ENCODE data around the gene NF2.
"Not testable (repeated sequence)": the region's sequence is repeated elsewhere in the genome, so short reads cannot be mapped to it uniquely, and the experiment has no call there.

NF2 gene

DNA sequence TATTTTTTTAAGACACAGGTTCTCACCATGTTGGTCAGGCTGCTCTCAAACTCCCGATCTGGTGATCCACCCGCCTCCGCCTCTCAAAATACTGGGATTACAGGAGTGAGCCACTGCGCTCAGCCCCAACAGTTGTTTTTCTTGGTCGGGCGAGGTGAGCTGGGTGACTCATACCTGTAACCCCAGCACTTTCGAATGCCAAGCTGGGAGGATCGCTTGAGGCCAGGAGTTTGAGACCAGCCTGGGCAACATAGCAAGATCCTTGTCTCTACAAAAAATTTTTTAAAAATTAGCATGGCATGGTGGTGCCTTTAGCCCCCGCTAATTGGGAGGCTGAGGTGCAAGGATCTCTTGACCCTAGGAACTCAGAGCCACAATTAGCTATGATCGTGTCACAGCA lies 7.0 kb upstream of the NF2 start:
- DNase-seq (ENCODE audit: low read depth): no peak

DNA sequence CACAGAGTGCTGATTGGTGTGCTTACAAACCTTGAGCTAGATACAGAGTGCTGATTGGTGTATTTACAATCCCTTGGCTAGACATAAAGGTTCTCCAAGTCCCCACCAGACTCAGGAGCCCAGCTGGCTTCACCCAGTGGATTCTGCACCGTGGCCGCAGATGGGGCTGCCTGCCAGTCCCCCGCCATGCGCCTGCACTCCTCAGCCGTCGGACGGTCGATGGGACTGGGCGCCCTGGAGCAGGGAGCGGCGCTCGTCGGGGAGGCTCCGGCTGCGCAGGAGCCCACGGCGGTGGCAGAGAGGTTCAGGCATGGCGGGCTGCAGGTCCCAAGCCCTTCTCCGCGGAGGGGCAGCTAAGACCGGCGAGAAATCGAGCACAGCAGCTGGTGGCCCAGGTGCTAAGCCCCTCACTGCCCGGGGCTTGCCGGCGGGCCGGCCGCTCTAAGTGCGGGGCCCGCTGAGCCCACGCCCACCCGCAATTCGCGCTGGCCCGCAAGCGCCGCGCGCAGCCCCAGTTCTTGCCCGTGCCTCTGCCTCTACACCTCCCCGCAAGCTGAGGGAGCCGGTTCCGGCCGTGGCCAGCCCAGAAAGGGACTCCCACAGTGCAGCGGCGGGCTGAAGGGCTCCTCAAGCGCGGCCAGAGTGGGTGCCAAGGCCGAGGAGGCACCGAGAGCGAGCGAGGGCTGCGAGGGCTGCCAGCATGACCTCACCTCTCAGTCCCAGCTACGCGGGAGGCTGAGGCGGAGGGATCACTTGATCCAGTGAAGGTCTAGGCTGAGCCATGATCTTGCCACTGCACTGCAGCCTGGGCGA lies 5.4 kb upstream of the NF2 start:
- not testable (repeated sequence) for DNase-seq (ENCODE audit: low read depth)

DNA sequence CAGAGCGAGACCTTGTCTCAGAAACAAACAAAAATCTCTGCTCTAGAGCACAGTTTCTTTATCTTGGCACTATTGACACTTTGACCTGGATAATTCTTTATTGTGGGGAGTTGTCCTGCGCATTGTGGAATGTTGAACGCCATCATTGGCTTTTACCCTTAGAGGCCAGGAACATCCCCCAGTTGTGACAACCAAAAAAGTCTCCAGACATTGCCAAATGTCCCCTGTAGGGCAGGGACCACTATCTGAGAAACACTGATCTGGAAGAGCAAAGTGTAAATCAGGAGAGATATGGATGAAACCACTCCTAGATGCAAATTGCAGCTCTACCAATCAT lies 4.8 kb upstream of the NF2 start:
- no peak for DNase-seq (ENCODE audit: low read depth)

DNA sequence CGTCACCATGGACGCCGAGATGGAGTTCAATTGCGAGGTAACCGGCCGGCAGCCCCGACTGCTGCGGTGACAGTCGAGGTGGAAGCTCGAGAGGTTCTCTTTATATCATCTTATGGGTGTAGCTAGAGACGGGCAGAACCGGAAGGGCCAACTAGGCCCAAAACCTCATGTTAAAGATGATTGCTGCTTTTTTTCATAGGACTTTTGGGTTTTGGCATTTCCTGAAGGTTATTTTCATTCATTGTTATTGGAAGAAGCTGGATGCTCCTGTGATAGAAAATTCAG lies 585 bp downstream of the NF2 start:
- no peak for DNase-seq (ENCODE audit: low read depth)

DNA sequence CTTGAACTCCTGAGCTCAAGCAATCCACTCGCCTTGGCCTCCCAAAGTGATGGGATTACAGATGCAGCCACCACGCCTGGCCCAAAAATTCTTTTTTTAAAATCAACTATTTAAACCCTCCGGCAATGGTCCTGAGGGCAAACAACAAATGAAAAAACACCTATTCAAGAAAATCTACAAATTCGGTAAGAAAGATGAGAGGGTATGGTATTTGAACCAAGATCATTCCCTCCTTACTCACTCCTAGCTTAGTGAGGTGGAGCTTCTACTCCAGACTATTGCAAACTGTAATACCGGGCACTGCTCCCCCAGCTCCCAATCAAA lies 2.1 kb downstream of the NF2 start:
- DNase-seq (ENCODE audit: low read depth): no peak

DNA sequence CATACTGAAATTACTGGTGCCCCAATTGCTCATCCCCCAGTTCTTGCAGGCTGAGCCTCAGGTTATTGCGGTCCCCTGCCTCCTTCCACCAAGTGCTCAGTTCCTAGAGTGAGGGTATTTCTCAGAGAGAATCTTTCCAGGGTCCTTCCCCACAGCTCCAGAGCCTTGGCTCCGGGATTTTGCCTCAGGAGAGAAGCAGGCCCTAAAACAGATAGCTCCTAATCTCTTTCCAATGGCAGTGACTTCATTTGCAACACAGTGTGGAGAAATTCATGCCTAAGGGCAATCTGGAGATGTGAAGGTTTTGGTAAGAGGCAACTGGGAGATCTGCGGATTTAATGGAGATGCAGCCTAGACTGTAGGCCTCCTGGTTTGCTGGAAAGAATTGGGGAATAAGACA lies 2.9 kb downstream of the NF2 start:
- no peak for DNase-seq (ENCODE audit: low read depth)

DNA sequence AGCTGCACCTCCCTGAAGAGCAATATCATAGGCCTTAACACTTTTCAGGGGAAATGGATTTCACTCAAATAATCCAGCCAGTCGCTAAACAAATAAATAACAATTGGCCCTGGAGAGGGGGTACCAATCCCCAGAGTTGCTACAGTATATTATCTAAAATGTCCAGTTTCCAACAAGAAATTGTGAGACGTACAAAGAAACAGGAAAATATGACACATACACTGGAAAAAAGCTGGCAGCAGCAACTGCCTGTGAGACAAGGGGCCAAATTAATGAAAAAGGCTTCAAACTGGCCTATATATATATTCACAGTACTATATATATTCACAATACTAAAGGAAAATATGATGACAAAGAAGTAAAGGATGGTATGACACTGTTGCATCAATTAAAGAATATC lies 4.0 kb downstream of the NF2 start:
- no peak for DNase-seq (ENCODE audit: low read depth)

DNA sequence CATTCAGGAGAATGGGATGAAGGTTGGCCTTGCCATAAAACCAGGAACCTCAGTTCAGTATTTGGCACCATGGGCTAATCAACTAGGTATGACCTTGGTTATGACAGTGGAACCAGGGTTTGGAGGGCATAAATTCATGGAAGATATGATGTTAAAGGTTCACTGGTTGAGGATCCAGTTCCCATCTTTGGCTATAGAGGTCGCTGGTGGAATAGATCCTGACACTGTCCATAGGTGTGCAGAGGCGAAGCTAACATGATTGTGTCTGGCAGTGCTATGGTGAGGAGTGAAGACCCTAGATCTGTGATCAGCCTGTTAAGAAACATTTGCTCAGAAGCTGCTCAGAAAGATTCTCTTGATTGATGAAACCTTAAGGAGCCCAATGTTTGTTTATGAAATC lies 5.7 kb downstream of the NF2 start:
- no peak for DNase-seq (ENCODE audit: low read depth)

DNA sequence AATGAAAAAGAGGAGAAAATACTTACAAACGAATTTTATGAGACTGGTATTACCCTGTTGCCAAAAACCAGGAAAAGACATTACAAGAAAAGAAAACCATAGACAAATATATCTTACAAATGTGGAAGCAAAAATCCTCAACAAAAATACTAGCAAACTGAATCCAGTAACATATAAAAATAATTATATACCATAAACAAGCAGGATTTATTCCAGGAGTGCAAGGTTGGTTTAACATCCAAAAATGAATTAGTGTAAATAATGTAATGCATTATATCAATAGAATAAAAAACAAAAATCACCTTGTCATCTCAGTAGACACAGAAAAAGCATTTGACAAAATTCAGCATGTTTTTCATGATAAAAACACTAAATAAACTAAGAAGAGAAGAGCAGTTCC lies 7.3 kb downstream of the NF2 start:
- DNase-seq (ENCODE audit: low read depth): no peak

DNA sequence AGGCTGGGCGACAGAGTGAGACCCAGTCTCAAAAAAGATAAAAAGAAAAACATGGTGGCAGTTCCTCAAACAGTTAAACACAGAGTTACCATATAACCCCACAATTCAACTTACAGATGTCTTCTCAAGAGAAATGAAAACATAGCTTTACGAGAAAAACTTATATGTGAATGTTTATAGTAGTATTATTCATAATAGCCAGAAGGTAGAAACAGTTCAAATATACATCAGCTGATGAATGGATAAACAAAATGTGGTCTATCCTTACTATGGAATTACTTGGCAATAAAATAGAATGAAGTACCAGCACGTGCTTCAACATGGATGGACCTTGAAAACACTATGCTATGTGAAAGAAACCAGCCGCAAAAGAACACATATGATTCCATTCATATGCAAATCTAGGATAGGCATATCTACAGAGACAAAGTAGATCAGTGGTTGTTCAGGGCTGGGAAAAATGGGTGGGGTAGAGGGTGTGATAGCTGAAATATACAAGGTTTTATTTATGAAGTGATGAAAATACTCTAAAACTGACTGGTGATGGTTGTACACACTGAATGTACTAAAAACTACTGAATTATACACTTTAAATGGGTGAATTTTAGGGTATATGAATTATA lies 12.4 kb downstream of the NF2 start:
- DNase-seq (ENCODE audit: low read depth): no peak

DNA sequence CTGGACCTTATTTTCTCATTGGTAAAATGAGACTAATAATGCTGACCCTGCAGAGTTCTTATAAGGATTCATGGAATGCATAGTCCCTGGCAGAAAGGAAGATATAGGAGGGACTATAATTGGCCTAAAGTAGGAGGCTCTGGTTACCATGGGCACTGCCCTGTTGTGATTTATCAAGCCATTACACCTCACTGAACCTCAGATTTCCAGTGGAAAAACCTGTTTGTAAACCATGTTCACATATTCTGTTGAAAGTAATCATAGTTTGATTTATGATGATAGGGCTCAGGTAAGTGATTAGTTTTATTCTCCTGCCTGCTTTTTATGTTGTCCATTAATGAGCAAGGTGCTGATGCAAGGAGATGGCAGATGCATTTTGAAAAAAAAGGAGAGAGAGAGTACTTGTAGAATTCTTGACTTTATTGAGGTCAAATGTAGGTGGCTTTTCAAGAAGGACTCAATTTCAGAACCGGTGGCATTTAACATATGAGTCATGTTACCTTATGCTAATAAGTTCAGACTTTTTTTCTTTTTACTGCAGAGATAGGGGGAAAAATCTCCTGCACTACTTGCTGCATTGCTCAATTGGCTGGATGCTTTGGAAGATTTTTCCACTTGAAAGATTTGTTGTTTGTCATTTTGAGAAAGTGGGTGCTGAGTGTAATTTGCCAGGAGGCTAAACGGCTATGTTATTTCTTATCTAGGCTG lies 14.6 kb downstream of the NF2 start:
- no peak for DNase-seq (ENCODE audit: low read depth)

DNA sequence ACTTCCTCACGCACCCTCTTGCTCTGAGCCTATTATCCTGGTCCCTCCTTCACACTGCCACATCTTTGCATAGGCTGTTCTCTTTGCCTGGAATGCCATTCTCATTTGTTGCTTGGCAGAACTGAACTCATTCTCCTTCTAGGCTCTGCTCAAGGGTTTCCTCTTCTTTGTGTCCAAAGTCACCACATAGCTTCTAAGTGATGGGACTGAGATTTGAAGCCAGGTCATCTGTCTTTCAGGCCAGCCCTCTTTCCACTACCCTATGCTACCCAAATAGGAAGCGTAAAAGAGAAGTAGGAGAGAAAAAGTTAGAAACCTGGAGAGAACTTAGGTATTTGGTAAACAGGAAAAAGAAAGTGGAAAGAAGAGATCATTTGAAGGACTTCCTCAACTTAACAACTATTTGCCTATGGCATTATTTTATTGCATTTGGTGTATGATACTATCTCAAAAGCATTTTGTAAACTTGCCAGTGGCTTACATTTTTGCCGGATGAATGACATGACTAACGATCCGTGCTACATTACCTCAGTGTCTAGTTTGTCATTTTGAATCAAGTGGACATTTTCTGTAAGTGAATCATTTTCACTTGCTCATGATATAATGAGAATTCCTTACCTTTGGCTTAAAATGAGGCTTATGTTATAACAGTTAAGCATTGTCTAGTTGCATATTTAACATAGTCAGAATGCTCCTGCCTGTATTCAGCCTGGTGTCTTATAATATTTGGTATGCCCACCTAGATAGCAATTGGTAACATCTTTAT lies 18.5 kb downstream of the NF2 start:
- no peak for DNase-seq (ENCODE audit: low read depth)

DNA sequence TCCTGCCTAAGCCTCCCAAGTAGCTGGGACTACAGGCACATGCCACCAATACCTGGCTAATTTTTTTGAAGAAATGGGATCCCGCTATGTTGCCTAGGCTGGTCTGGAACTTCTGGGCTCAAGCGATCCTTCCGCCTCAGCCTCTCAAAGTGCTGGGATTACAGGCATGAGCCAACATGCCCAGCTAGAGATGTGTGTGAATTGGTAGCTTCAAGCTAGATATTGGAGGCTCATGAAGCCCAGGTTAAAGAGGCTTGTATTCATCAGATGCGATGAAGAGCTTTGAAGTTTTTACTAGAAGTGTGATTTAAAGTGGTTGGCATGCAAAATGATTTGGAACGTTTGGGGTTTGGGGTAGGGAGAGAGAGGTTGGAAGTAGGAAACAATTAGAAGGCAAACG lies 19.6 kb downstream of the NF2 start:
- DNase-seq (ENCODE audit: low read depth): no peak

DNA sequence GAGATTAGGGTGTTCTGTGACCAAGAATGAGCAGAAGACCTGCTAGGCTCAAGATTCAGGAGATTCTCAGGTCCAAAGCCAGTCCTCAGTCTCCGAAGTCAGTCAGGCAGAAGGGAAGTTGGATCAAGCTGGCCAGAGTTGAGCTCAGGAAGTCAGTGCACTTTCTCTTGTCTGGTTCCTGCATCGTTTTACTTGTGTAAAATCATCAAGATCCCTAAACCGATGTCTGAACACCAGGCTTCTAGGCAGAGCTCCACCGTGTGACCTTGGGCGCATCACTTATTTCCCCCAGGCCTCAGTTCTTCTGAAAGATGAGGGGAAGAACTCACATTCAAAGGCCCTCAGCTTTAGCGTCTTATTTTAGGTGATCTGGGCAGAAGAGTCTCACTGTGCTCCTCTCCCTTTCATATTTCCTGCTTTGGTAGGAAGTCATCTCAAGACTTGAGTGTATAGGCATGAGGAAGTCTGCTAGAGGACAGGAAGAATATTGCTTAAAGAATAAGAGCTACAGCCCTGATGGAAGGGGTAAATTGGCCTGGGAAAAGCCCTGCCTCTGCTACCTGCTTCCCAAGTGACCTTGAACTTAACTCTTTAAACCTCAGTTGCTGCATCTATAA lies 20.2 kb downstream of the NF2 start:
- no peak for DNase-seq (ENCODE audit: low read depth)

DNA sequence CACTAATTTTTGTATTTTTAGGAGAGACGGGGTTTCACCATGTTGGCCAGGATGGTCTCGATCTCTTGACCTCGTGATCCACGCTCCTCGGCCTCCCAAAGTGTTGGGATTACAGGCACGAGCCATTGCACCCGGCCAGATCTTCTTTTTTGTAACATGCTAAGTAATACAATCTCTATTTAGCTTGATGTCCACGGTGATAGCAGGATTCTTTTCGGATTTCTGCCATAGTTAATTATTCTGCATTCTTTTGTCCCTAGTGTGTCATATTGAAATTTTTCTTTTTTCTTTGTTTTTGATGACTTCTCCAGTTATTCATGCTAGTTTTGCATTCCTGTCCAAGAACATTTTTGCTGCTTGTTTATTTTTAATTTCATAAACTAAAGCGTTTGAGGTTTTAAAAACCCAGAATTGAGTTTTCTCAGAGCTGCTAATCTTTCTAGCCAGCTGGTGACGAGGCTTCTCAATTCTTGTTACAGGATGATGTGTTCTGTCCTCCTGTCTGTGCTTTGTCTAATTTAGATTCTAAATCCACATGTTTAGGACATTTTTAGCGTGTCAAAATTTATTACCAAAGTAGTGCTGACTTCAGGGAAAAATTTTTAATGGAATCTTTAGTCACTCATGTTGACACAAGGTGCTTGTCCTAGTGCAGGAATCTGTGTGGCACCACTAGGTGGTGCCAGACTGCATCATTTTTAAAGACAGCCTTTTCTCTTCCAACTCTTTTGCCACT lies 21.8 kb downstream of the NF2 start:
- peak; percentile 38 for DNase-seq (ENCODE audit: low read depth)

DNA sequence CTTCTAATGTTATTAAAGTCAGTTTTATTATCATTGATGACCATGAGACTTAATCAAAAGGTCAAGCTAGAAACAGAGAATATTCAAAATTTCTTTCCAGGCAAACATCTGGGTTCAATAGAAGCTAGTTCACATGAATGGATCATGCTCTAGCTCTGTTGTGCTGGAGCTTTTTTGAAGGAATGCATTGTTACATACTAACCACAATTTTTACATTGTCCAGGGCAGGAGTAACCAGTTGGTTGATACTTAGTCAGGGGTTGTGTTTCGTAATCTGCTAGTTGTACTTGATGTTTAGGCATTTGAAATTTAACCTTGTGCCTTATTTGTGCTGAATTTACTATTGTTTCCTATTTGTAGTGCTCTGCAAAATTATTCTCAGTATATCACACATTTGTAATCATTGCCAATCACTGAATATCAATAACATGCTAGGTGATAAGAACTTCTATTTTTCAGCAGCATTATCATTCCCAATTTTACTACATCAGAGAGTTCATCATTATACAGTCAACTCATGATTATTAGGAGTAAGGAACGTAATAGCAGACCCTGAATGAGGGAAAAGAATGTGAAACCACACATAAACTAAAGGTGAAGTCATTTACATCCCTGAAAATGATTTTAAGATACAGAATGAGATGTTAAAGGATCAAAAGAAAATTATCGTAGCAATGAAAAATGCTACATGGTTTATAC lies 23.2 kb downstream of the NF2 start:
- DNase-seq (ENCODE audit: low read depth): no peak

DNA sequence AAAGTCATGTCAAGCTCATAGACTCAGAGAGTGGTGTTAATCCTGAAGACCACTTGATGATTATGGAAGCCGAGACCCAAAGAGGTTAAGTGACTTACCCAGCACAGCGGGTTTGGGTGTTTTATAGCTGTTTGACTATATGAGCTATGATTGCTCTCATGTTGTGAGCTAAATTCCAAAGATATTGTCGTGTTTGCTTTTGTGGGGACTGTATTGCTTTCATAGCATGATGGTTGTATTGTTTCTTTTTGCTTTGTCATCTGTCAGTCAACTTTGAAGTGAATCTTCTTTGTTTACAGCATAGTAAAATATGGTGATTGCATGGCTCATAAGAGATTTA lies 23.7 kb downstream of the NF2 start:
- DNase-seq (ENCODE audit: low read depth): no peak

DNA sequence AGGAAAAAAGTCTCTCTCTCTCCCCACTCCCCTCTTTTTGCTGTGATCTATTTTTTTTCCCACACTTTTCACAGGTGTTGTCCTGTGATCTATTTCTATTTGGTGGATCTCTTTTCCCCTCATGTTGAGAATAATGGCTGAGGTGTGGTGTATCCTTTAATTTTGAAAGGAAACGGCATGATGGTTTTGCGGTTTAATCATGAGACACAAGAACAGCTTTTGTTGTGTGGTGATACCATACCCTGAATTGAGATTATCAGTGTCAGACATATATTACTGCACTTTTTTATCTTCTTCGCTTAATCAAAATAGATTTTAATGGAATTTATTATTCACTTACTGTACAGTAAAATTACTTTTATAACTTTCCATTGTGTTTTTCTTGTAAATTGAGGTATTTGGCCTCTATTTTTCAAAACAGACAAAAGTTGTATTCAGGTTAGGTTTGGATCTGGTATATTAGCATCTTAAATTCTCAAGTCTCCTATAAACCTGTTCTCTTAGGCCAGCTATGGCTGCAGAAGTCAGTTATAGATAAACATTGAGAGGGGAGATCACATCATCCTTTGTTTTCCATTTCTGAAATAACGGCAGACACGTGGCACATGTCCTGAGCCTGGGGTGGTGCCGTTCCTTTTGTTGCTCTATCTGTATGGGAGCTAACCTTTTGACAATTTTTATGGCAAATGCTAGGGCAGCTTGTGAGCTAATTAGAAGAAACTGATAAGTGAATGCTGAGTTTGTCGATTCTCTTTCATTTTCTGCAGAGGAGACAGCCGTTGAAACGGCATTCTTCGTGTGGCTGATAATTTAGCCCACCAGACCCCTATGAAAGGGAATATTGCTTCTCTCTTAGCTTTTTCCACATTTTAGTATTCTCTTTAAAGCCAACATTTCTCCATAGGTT lies 25.8 kb downstream of the NF2 start:
- no peak for DNase-seq (ENCODE audit: low read depth)

DNA sequence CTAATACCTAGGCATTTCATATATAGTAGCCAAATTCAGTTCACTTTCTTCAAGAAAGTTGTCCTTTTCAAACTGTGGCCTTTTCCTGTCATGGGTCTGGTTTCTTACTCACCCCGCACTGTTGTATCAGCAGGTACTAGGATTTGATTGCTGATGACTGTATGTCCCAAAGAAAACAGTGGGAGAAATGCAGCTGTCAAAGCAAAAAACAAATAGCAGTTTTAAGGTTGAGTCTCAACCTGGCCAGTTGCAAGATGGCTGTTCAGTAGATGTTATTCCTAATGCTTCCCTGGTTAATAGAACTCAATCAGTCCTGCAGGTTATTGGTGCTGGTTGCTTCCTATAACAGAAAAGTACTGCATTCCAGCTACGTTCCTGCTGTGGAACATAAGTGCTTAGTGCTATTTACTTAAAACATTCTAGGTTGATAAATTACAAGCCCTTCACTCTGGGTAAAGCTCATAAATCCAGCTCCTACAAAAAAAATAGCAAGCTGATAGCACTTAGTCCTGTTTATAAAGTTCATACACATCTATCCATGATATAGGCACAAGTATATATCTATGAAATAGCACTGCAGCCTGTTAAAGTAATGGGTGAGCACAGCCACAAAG lies 26.6 kb downstream of the NF2 start:
- no peak for DNase-seq (ENCODE audit: low read depth)

DNA sequence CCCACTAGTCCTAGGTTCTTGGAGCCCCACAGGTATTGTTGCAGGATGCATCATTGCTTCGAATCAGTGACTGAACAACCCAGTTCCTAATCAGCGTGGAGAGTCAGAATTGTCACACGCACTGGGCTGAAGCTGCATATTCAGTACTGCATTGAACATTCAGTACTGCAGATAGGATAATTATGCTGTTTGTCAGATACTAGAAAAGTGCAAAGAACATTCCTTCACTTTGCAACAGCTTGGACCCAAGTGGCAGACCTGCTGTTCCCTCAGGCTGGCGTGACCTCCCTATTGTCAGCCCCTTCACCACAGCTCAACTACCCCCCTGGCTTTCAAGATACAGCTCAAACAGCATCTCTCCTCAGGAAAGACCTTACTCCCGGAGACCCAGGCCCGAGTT lies 27.6 kb downstream of the NF2 start:
- no peak for DNase-seq (ENCODE audit: low read depth)
